Stimulated activated CD8-positive, alpha-beta memory T cell treated with anti-CD3 and anti-CD28 coated beads, Interleukin-4, amount 100 ng/mL, for 1 hour (primary cell): Measurements from ENCODE around the gene TYSND1.
A peak's percentile ranks its signal among the peaks of the same experiment; 100 is the strongest.
"Not testable (repeated sequence)": the region's sequence is repeated elsewhere in the genome, so short reads cannot be mapped to it uniquely, and the experiment has no call there.

ENCODE experiments used
- DNase-seq, 2 donors: peaks; one replicate each; pipeline ENCODE4 v3.0.0-alpha.2; 2020; ENCODE audit warnings: low read depth in 2 of 2, low spot score in 1 of 2

The TYSND1 gene

DNA sequence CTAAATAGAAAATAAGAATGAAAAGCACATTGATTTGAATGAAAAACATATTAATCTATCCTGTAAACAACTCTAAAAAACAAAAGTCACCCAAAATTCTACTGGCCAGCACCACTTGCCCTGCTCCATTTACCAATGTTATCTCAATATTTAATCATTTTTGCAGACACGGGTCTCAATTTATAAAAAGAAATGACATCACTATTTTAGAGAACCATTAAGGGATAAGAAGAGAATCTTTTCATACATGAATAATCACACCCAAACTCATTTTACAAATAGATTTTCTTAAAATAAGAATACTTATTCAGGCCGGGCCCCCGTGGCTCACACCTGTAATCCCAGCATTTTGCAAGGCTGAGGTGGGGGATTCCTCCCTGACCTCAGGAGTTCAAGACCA, 19.9 kb upstream of the TYSND1 start:
- DNase-seq = no peak

DNA sequence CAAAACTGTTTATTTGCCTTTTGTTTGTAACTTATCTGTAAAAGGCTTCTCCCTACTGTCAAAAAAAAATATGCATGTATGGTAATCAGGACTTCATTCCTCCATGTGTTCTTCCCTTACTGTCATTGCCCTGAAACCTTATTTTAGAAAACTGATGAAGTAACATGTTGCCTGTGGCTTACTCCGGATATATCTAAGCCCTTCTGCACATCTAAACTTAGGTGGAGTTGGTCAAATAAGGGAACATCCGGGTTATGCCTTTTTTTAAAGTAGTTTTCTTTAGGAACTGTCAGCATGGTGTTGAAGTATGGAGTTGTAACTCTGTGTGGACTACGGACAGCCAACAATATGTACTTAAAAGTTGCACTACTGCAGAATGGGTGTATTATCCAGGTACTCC, 17.7 kb upstream of the TYSND1 start:
- DNase-seq = no peak

DNA sequence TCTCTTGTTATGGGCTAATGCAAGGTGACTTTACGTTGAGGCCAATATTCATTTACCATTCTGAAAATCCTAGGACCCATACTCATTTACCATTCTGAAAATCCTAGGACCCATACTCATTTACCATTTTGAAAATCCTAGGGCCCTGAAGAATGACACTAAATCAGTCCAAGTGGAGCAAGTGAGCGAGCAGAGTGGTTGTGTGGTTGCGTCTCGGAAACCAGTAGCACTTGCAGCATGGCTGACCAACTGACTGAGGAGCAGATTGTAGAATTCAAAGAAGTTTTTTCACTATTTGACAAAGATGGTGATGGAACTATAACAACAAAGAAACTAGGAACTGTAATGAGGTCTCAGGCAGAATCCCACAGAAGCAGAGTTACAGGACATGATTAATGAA, 16.9 kb upstream of the TYSND1 start:
- DNase-seq = no peak

GRCh38 chr10:70162892-70163201, 16.3 kb upstream of the TYSND1 start:
- DNase-seq = no peak

GRCh38 chr10:70162151-70162891, 15.8 kb upstream of the TYSND1 start:
- no peak for DNase-seq

GRCh38 chr10:70160798-70161197, 14.3 kb upstream of the TYSND1 start:
- no peak for DNase-seq

DNA sequence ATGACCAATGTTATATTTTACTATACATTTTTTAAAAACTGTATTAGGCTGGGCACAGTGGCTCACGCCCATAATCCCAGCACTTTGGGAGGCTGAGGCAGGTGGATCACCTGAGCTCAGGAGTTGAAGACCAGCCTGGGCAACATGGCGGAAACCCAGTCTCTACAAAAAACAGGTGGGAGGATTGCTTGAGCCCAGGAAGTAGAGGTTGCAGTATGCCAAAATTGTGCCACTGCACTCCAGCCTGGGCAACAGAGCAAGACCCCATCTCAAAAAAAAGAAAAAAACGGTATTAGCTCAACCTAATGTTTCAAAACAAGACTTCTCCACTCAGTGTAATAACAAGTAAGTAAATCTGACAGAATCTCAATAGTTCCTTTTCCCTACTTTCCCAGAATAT, 12.9 kb upstream of the TYSND1 start:
- DNase-seq = not testable (repeated sequence)

GRCh38 chr10:70158113-70158512, 11.6 kb upstream of the TYSND1 start:
- DNase-seq = no peak

DNA sequence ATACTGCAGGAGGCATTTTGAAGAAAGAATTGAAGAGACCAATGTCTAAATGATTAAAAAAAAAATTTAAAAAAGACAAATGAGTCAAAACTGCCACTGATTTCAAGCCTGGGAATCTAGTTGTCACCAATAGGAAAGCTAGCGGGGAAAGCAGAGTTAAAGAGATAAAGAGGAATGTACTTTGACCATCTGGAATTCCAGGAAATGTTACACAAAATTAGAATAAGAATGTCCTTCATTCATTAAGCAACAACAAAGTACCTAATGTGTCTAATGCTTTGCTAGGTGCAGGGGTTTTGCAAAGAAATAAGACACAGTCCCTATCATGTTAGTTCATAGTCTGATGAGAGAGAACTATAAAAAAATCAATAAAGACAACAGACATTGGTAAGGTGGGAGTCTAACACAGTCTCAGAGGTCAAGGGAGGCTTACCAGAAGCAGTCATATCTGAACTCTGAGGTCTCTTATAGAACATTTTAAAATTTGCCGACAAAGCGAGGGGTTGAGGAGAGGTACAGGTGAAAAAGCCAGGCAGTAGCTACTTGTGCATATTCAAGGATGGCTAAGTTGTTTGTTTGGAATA, 8.8 kb upstream of the TYSND1 start:
- no peak for DNase-seq

- DNase-seq = no peak
Measured at GRCh38 chr10:70148516-70148915, 2.0 kb upstream of the TYSND1 start.

DNA sequence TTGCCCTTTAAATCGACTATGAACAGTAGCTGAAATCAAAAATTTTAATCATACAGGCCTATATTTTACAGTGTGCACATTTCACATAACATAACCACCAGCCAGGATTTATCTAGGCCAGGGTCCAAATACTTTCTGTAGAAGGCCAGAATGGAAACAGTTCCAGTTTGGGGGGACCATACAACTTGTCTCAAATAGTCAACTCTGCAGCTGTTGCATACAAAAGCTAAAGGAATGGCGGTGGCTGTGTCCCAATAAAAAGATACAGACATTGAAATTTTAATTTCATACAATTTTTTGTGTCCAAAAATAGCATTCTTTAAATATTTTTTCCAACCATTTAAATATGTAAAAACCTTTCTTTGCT, 742 bp upstream of the TYSND1 start:
- DNase-seq = no peak

DNA sequence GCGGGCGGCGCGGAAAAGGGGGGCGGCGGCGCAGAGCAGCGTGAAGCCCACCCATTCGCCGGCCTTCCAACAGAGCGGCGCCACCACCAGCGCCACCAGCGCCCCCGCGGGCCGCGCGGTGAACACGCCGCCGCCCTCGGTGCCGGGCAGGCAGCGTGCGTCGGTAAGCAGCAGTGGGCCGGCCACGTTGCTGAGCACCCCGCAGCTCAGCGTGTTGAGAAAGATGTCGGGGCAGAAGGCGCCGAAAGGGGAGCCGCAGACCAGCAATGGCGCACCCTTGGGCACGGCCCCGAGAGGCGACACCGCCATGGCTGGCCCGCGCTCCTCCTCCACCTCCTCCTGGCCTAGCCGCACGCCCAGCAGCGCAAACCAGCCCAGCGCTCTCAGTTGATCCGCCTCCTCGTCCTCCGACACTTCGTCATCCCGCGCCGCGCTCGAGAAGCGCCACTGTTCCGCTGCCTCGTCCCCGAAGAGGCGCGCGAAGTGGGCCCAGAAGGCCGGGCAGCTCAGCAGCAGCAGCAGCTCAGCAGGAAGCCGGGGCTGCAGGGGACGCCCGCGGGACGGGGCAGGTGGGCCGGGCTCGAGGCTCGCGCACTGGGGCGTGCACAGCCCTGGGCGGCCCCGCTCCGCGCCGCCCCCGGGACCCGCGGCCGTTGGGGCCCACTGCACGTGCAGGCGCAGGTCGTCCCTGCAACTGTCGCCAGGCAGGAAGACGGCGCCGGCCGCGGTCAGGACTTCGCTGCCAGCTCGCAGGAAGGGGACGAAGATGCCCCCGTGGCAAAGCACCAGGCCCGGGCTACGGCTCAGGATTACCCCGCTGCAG, 623 bp downstream of the TYSND1 start:
- peak; percentile 37 to 40 for DNase-seq

DNA sequence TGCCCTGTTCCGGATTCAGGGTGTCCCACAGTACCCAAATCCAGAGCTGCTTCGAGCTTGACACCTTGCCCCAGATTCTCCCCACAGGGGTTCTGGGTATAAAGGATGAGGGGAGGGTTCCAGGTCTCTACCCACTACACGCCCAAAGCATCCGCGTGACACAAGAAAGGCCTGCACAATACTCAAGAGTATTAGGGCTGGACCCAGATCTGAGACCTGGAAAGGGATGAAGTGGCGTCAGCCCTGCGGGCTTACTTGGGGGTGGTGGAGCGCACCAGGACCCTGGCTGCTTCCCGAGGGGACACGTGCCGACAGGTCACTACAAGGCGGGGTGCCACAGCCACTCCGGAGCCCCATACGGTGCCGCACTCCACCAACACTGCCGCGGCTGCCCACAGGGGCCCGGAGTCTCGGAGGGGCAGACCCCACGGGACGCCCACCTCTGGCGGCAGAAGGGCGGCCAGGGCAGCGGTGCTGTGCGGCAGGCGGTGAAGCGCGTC, 1.3 kb downstream of the TYSND1 start:
- no peak for DNase-seq

- DNase-seq = no peak
Measured at GRCh38 chr10:70144372-70145110, 2.0 kb downstream of the TYSND1 start.

GRCh38 chr10:70142555-70142954, 3.9 kb downstream of the TYSND1 start:
- DNase-seq = no peak

GRCh38 chr10:70140297-70140696, 6.2 kb downstream of the TYSND1 start:
- no peak for DNase-seq

DNA sequence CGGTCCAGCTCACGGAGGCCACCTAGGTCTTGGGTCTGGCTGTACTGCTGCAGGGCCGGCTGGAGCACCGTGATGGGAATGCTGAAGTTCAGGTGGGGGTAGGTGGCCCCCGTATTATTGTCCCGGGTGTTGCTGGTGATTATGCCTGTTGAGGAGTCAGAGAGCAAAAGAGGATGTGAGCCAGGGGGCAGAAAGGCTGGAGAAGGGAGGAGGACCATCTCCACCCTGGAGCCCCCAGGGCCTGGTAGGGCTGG, 6.6 kb downstream of the TYSND1 start:
- DNase-seq = no peak

GRCh38 chr10:70139151-70139996, 7.1 kb downstream of the TYSND1 start:
- DNase-seq = no peak

GRCh38 chr10:70137927-70138883, 8.3 kb downstream of the TYSND1 start:
- DNase-seq = no peak

DNA sequence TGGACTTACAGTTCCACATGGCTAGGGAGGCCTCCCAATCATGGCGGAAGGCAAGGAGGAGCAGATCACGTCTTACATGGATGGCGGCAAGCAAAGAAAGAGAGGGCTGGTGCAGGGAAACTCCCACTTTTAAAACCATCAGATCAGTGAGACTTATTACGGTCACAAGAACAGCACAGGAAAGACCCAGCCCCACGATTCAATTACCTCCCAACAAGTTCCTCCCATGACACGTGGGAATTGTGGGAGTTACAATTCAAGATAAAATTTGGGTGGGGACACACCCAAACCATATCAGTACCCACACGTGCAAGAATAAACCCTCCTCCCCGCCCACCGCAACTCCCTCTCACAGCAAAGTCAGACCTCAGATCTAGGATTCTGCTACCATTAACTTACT, 9.4 kb downstream of the TYSND1 start:
- DNase-seq = no peak
